NCI-H2081 (cell line): ENCODE measurements around the gene C16orf86.

Experiments
- DNase-seq, 2 experiments: peaks; one replicate each; lab custom pipeline; 2025; lab: John Stamatoyannopoulos, UW

C16orf86 gene

DNA sequence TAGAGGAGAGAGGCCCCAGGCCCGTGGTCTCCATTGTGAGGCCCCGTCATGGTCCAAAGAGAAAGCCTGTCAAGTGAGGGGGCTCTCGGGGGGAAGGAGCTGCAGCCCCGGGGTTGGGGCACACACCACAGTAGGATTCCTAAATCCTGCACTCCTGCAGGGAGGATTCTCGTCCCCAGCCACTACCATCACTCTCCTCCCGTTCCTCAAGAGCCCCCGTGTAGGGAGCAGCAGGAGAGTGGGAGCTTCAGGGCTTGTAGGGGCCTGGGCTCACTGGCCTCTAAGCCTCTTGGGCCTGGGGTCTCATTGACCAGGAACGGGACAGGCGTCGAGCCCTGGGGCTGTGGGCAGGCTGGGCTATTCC lies 821 bp downstream of the C16orf86 start:
- DNase-seq = no peak

DNA sequence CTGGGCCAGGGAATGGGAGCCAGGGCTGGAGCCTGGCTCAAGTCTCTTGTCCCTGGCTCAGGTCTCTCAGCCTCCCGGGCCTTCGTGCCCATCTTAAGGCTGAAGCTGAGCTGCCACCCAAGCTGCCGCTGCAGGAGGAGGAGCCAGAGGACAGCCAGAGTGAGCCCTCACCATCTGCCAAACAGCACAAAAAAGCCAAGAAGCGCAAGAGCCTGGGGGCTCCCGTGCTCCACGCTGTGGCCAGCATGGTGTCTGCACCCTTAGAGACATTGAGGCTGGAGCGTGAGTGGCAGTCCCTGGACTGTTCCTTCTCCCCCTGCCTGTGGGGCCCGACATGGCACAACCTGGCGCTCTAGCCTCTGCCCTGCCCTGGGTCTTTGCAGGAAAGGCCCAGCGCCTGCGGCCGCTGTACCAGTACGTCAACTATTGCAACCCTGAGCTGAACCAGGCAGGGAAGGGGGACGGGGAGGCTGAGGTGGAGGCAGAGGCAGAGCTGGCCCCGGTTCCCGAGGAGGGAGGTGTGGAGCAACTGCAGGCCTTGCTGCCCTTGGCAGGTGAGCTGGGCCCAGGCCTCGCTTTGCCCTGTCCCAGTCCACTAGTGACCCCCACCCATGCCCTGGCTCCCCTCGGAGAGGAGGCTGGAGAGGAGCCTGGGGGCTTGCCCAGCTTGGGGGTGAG lies 1.3 kb downstream of the C16orf86 start:
- DNase-seq = peak in 1 of 2 experiments; percentile 9

DNA sequence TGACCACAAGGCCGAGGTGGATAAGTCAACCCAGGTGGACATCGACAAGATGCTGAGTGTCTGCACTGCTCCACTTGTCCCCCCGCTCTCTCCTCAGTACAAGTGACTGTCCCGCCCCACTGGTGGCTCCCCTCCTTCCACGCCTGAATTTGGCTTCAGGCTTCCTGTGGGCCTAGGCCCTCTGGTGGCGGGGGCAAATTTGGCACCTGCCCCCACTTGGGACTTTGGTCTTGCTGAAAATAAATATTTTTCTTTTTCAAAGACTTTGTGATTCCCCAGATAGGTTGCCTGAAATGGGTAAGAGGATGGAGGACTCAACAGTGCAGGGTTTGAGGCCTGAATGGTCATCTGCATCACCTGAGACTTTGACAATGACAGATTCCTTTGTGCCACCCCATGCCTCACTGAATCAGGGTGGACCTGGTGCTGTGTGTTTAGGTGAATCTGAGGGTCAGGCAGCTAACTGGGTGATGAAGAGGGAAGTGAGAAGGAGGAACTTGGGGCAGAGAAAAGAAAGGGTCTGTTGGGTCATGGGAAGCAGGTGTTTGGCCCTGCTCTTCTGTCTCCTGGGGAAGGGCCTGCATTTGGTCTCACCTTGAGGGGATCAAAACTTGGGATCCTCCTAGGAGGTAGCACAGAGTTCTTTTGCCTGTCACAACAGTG lies 2.0 kb downstream of the C16orf86 start:
- DNase-seq = no peak

GRCh38 chr16:67669499-67670101 lies 3.0 kb downstream of the C16orf86 start:
- DNase-seq = no peak

- no peak for DNase-seq
These were observed 5.7 kb downstream of the C16orf86 start for GRCh38 chr16:67672306-67672705.

GRCh38 chr16:67672739-67673662 lies 6.4 kb downstream of the C16orf86 start:
- DNase-seq = peak; percentile 17 to 31

GRCh38 chr16:67673712-67674580 lies 7.3 kb downstream of the C16orf86 start:
- DNase-seq = peak; percentile 5 to 60

- peak in 1 of 2 experiments; percentile 2 for DNase-seq
These were observed 8.4 kb downstream of the C16orf86 start for GRCh38 chr16:67674851-67675578.

DNA sequence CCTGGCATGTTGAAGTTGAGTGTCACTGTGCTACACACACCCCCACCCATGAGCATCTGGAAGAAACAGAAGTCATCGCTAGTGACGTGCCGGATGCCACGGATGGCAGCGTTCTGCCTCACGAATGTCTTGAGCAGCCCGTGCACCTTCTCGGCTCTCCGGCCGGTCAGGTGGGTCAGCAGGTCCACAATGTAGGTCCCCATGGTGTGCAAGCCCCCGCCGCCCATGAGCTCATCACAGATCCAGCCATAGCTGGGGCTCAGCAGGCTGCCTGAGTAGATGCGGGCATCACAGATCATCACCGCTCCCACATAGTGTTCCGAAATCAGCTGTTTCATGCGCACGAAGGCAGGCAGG lies 8.9 kb downstream of the C16orf86 start:
- DNase-seq = no peak

DNA sequence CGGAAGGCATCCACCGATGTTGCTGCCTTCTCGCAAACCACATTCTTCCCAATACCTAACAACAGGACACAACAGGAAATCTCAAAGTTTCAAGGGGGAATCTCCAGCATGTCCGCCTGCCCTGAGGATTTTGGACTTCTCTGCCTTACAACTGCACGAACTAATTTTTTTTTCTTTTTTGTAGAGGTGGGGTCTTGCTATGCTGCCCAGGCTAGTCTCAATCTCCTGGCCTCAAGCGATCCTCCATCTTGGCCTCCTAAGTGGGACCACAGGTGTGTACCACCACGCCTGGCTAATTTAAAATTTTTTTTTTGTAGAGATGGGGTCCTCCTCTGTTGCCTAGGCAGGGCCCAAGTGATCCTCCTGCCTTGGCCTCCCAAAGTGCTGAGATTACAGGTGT lies 9.4 kb downstream of the C16orf86 start:
- DNase-seq = no peak

DNA sequence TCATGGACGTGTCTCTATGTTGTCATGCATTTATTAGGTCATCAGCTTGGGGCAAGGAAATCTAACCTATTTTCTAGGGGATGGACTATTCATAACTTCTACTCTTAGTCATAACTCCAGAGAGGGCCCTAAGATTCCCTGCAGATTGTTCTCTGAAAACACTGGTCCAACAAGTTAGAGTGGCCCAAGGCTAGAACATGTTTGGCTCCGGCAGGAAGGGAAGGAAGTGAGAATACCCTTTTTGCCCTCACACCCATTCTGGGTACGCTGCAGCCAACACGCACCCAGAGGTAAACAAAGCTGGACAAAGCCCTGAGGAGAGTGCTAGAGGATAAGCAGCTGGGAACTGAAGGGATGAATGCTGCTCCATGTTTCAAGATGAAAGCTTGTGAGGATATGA lies 9.9 kb downstream of the C16orf86 start:
- DNase-seq = no peak

- DNase-seq = no peak
These were observed 10.3 kb downstream of the C16orf86 start for GRCh38 chr16:67676939-67677338.

GRCh38 chr16:67677712-67678111 lies 11.1 kb downstream of the C16orf86 start:
- DNase-seq = no peak

- DNase-seq = no peak
These were observed 11.9 kb downstream of the C16orf86 start for GRCh38 chr16:67678354-67679023.

GRCh38 chr16:67679935-67680897 lies 13.6 kb downstream of the C16orf86 start:
- DNase-seq = no peak

GRCh38 chr16:67683767-67684166 lies 17.2 kb downstream of the C16orf86 start:
- DNase-seq = no peak

DNA sequence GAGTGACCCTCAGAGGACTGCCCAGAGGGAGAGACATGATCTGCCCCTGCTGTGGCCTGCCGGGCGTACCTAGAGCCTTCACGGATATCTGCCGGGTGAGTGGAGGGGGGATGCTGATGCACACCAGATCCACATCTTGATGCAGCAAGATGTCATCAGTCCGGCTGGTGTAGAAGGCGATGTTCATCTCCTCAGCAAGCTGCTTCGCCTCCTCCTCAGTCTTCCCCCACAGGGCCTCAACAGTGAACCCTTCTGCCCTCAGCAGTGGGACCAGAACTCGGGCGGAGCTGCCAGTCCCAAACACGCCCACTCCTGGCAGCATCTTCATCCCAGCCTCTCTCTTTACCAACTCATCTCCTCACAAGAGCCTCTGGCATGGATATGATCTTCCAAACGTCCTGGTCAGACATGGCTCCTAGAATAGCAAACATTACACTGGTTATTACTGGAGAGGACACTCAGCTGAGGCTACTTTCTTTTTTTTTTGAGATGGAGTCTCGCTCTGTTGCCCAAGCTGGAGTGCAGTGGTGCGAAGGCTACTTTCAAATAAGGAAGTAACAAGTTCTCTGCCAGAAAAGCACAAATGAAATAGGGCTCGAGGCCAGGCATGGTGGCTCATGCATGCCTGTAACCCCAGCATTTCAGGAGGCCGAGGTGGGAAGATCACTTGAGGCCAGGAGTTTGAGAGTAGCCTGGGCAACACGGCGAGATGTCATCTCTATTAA lies 18.9 kb downstream of the C16orf86 start:
- no peak for DNase-seq
